CD8-positive, alpha-beta memory T cell (primary cell): ENCODE results near the gene ARHGAP45. TPM values are rescaled to one million over a fixed set of nuclear protein-coding genes. Genes with fewer than 3 reads are reported as not detected.

Experiments
- CTCF ChIA-PET: fragments of 350-600 bp; sonication (Branson Sonifier 250); formaldehyde crosslinking; loops from one replicate; lab custom pipeline; 2021; ENCODE audit warnings: antibody characterized with exemption; lab: Charles Lee
- POLR2A ChIA-PET: fragments of 350-600 bp; sonication (Branson Sonifier 250); formaldehyde crosslinking; loops from one replicate; lab custom pipeline; 2021; ENCODE audit warnings: antibody characterized with exemption; lab: Charles Lee
- DNase-seq, 5 donors: peaks; one replicate each; pipeline versions ENCODE4 v3.0.0 to v3.0.0-alpha.2; 2020 to 2022; ENCODE audit warnings: mixed read lengths in 1 of 5
- H3K27ac ChIP-seq: one replicate; pipeline ENCODE4 v1.7.0; 2013; ENCODE audit warnings: low read depth, mild to moderate bottlenecking, low read length, moderate library complexity
- H3K27me3 ChIP-seq: 2 replicates; pipeline ENCODE4 v1.7.0; 2013; ENCODE audit warnings: low read length, mild to moderate bottlenecking; ENCODE audit not compliant: insufficient read depth, poor library complexity, severe bottlenecking
- H3K36me3 ChIP-seq: 2 replicates; pipeline ENCODE4 v1.7.0; 2013; ENCODE audit warnings: mild to moderate bottlenecking, low read length, moderate library complexity; ENCODE audit not compliant: insufficient read depth
- H3K4me1 ChIP-seq: 2 replicates; pipeline ENCODE4 v1.7.0; 2013; ENCODE audit warnings: mild to moderate bottlenecking, low read length, moderate library complexity; ENCODE audit not compliant: insufficient read depth
- H3K4me3 ChIP-seq: 2 replicates; pipeline ENCODE4 v1.7.0; 2013; ENCODE audit warnings: mild to moderate bottlenecking, low read length
- H3K9me3 ChIP-seq: 2 replicates; pipeline ENCODE4 v1.7.0; 2013; ENCODE audit warnings: mild to moderate bottlenecking, low read length
- H3K27ac Mint-ChIP-seq, 8 donors: one replicate each; pipeline ENCODE4 v1.8.0; 2020 to 2021; ENCODE audit warnings: mixed read lengths in 8 of 8, mild to moderate bottlenecking in 6 of 8, inconsistent platforms in 3 of 8, moderate library complexity in 3 of 8
- H3K27me3 Mint-ChIP-seq, 2 donors: one replicate each; pipeline ENCODE4 v1.8.0; 2020 to 2021; ENCODE audit warnings: mixed read lengths in 2 of 2, mild to moderate bottlenecking in 1 of 2, moderate library complexity in 1 of 2
- H3K36me3 Mint-ChIP-seq, 3 donors: one replicate each; pipeline ENCODE4 v1.8.0; 2020 to 2021; ENCODE audit warnings: mixed read lengths in 3 of 3, inconsistent platforms in 1 of 3, mild to moderate bottlenecking in 1 of 3
- H3K4me1 Mint-ChIP-seq, 3 donors: one replicate each; pipeline ENCODE4 v1.8.0; 2020 to 2021; ENCODE audit warnings: mixed read lengths in 3 of 3, inconsistent platforms in 1 of 3, mild to moderate bottlenecking in 1 of 3
- H3K4me3 Mint-ChIP-seq, 7 donors: one replicate each; pipeline ENCODE4 v1.8.0; 2020 to 2021; ENCODE audit warnings: mixed read lengths in 7 of 7, mild to moderate bottlenecking in 6 of 7, moderate library complexity in 4 of 7, inconsistent platforms in 2 of 7
- H3K9me3 Mint-ChIP-seq, 5 donors: one replicate each; pipeline ENCODE4 v1.8.0; 2020 to 2022; ENCODE audit warnings: mixed read lengths in 5 of 5, mild to moderate bottlenecking in 3 of 5, moderate library complexity in 2 of 5, inconsistent platforms in 1 of 5
- polyA plus RNA-seq: library from polyadenylated mRNA; unstranded; fragments of 300-500 nt; fragmentation: Illumina TruSeq; gene quantifications from one replicate; pipeline ENCODE4 v1.2.3, GENCODE V29; 2021
- total RNA-seq, 2 experiments: library from RNA; stranded (reverse); gene quantifications; one replicate each; pipeline ENCODE4 v1.2.3, GENCODE V29; 2021

Gene ARHGAP45
- total and polyA plus RNA-seq, 3 experiments from 2014 or later: 212 to 478 (median 220) TPM

- Histone ChIP-seq H3K4me1 (peaks cover 71% of the 10 kb centered on the region), H3K36me3 (peaks cover 31% of the 10 kb centered on the region), H3K27me3 (no peaks in the 10 kb centered on the region), H3K9me3 (no peaks in the 10 kb centered on the region), H3K27ac (peak overlapping the region; percentile 90), H3K4me3 (peak overlapping the region; percentile 81)
- Mint-ChIP-seq H3K27ac (peak overlapping the region; percentile 81 to 100 (median 98)), H3K9me3 (no peaks in the 10 kb centered on the region), H3K4me3 (peak overlapping the region; percentile 87 to 100 (median 96)), H3K36me3 (peaks cover 13 to 54% (median 15%) of the 10 kb centered on the region in 3 donors), H3K4me1 (peaks cover 41 to 69% (median 56%) of the 10 kb centered on the region in 3 donors), H3K27me3 (no peaks in the 10 kb centered on the region)
- DNase-seq: peak; percentile 64 to 83 (median 77)
- CTCF ChIA-PET: interaction anchor here (4.9 to 12.8 kb wide), 3 partner anchors 13 to 40 kb away, joined by 62 to 264 read pairs (median 135); partner anchors contain the start of gene CNN2
- POLR2A ChIA-PET: interaction anchor here (0.6 to 17.4 kb wide), 5 partner anchors 13 to 206 kb away, joined by 3 to 737 read pairs (median 4); partner anchors contain the start of genes CNN2 and FAM174C
These were observed 2.2 kb downstream of the ARHGAP45 start for GRCh38 chr19:1069009-1069779.

GRCh38 chr19:1070576-1070930 lies 3.6 kb downstream of the ARHGAP45 start:
- Histone ChIP-seq H3K36me3 (peaks cover 39% of the 10 kb centered on the region), H3K4me1 (peaks cover 67% of the 10 kb centered on the region), H3K4me3 (no peak overlapping the region), H3K27ac (no peak overlapping the region), H3K9me3 (no peaks in the 10 kb centered on the region), H3K27me3 (no peaks in the 10 kb centered on the region)
- Mint-ChIP-seq H3K36me3 (peaks cover 15 to 58% (median 17%) of the 10 kb centered on the region in 3 donors), H3K9me3 (no peaks in the 10 kb centered on the region), H3K4me1 (peaks cover 37 to 60% (median 47%) of the 10 kb centered on the region in 3 donors), H3K27ac (peak overlapping the region in 2 of 8 donors; percentile 61 to 85), H3K27me3 (peaks cover 0 to 2% of the 10 kb centered on the region in 2 donors), H3K4me3 (peak overlapping the region in 4 of 7 donors; percentile 16 to 96 (median 74))
- CTCF ChIA-PET: interaction anchor here (12.8 kb wide), 1 partner anchor 17 kb away, joined by 135 read pairs; no protein-coding TSS in a partner anchor
- POLR2A ChIA-PET: interaction anchor here (0.6 to 17.4 kb wide), 5 partner anchors 12 to 205 kb away, joined by 3 to 737 read pairs (median 4); partner anchors contain the start of genes ABCA7 and FAM174C
- peak in 1 of 5 donors; percentile 27 for DNase-seq

DNA sequence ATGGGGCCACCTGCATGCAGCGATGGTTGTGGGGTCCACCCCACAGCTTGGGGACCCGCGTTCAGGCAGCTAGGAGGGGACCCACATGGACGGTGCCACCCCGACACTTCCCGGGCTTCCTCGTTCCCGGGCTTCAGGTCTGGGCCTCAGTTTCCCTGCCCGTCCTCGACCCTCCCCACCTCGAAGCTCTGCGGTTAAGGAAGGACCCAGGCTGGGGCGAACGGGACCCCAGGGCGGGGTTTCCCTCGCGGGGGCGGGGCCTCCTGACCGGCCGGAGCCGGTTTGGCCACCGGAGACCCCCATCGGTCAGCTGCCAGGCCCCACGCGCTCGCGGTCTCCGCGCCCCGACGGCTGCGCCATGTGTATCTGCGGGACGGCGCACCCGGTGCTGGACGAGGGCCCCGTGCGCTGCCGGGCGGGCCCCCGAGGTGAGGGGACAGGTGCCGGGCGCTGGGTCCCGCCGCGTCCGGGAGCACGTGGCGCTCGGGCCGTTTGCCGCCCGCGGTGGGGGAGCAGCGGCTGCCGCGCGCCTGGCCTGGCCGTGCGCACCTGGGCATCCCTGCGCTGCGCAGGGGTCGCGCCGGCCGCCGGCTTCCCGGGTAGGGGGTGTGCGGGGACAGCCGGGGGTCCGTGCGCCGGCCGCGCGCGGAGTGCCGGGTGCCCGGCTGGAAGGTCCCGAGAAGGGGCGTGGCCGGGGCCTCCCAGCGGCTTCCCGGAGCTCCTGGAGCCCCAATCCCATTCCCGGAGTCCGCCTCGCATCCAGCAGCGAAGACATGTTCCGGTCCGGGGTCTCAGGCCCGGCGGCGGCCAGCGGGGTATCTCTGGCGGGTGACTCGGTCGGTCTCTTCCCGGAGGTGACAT lies 4.2 kb downstream of the ARHGAP45 start:
- H3K4me3 ChIP-seq: no peak overlapping the region
- Mint-ChIP-seq H3K36me3 (peaks cover 21 to 64% (median 22%) of the 10 kb centered on the region in 3 donors), H3K9me3 (no peaks in the 10 kb centered on the region), H3K4me3 (peak overlapping the region; percentile 45 to 89 (median 65)), H3K4me1 (peaks cover 41 to 60% (median 48%) of the 10 kb centered on the region in 3 donors), H3K27me3 (peaks cover 0 to 4% of the 10 kb centered on the region in 2 donors), H3K27ac (peak overlapping the region in 6 of 8 donors; percentile 59 to 100 (median 82))
- no peaks in the 10 kb centered on the region for H3K9me3 ChIP-seq
- peak in 2 of 5 donors; percentile 13 to 47 for DNase-seq
- no peak overlapping the region for H3K27ac ChIP-seq
- H3K27me3 ChIP-seq: no peaks in the 10 kb centered on the region
- peaks cover 67% of the 10 kb centered on the region for H3K4me1 ChIP-seq
- ChIA-PET CTCF (interaction anchor here (12.8 kb wide), 1 partner anchor 16 kb away, joined by 135 read pairs; no protein-coding TSS in a partner anchor), POLR2A (interaction anchor here (0.6 to 17.4 kb wide), 4 partner anchors 12 to 39 kb away, joined by 3 to 737 read pairs (median 5); partner anchors contain the start of gene ABCA7)
- peaks cover 45% of the 10 kb centered on the region for H3K36me3 ChIP-seq

DNA sequence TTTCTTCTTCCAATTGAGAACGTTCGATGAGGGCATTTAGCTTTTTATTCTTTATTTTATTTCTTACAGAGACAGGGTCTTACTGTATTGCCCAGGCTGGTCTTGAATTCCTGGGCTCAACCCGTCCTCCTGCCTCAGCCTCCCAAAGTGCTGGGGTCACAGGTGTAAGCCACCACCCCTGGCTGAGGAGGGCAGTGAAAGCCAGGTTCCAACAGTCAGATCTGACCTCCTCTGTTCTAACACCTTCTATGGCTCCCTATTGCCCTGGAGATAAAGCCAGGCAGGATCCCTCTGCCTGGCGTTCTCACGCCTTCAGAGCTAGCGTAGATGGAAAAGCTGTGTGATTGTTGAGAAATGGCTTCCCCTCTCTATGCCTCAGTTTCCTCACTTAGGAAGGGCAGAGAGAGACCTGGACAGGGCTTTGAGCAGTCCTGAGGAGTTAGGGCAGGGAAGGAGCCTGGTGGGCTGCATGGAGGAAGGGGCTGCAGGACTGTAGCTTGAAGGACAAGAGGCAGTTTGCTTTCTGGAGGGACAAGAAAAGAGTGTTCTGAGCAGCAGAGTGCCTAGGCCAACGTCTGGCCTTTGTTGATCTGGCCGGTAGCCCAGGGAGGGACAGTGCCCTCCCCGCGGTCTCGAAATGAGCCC lies 5.5 kb downstream of the ARHGAP45 start:
- no peaks in the 10 kb centered on the region for H3K9me3 ChIP-seq
- no peak overlapping the region for H3K27ac ChIP-seq
- H3K9me3 Mint-ChIP-seq: no peaks in the 10 kb centered on the region
- peak overlapping the region; percentile 13 to 89 (median 65) for H3K4me3 Mint-ChIP-seq
- peaks cover 0 to 6% of the 10 kb centered on the region in 2 donors for H3K27me3 Mint-ChIP-seq
- CTCF ChIA-PET: interaction anchor here (0.6 to 12.8 kb wide), 4 partner anchors 15 to 209 kb away, joined by 3 to 135 read pairs (median 4); no protein-coding TSS in a partner anchor
- H3K36me3 Mint-ChIP-seq: peaks cover 25 to 74% (median 25%) of the 10 kb centered on the region in 3 donors
- no peaks in the 10 kb centered on the region for H3K27me3 ChIP-seq
- peaks cover 47% of the 10 kb centered on the region for H3K36me3 ChIP-seq
- POLR2A ChIA-PET: interaction anchor here (17.4 kb wide), 1 partner anchor 10 kb away, joined by 737 read pairs; no protein-coding TSS in a partner anchor
- no peak overlapping the region for H3K4me3 ChIP-seq
- no peak for DNase-seq
- peaks cover 45 to 64% (median 56%) of the 10 kb centered on the region in 3 donors for H3K4me1 Mint-ChIP-seq
- peak overlapping the region; percentile 59 to 100 (median 84) for H3K27ac Mint-ChIP-seq
- peaks cover 72% of the 10 kb centered on the region for H3K4me1 ChIP-seq

DNA sequence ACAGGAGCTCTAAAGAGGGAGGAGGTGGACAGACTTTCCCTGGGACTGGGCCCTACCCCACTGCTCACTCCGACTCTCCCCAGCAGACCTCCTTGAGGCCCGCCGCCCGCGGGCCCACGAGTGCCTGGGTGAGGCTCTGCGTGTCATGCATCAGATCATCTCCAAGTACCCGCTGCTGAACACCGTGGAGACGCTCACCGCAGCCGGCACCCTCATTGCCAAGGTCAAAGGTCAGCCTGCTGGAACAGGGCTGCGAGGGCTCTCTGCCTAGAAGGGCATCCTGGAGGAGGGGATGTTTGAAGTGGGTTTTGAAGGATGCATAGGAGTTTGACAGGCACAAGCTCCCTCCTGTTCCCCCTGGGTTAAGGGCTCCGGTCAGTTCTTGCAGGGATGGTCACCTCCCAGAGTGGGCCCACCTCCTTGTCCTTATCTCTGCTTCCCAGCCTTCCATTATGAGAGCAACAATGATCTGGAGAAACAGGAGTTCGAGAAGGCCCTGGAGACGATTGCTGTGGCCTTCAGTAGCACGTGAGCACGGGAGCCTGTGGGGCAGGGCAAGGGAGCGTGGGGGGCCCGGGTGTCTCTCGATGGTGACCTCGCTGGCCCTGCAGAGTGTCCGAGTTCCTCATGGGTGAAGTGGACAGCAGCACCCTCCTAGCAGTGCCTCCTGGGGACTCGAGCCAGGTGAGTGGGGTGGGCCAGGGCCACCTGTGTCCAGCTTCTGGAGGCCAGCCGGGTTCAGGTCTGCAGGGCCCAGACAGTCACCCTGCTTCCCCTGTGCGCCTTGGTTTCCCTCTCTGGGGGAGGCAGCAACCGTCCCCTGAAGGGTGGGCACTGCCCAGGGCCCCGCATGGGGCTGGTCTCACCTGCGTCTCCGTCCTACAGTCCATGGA lies 6.3 kb downstream of the ARHGAP45 start:
- H3K27ac Mint-ChIP-seq: peak overlapping the region in 7 of 8 donors; percentile 12 to 100 (median 83)
- Histone ChIP-seq H3K27ac (peak overlapping the region; percentile 54), H3K4me1 (peaks cover 77% of the 10 kb centered on the region), H3K27me3 (no peaks in the 10 kb centered on the region), H3K36me3 (peaks cover 47% of the 10 kb centered on the region), H3K4me3 (no peak overlapping the region), H3K9me3 (no peaks in the 10 kb centered on the region)
- ChIA-PET CTCF (interaction anchor here (0.6 to 18.7 kb wide), 5 partner anchors 7 to 171 kb away, joined by 3 to 264 read pairs (median 7); partner anchors contain the start of gene ARHGAP45), POLR2A (interaction anchor here (4.5 to 18.2 kb wide), 4 partner anchors 2 to 44 kb away, joined by 22 to 737 read pairs (median 440); partner anchors contain the start of genes ABCA7, ARHGAP45 and CNN2)
- H3K36me3 Mint-ChIP-seq: peaks cover 25 to 75% (median 25%) of the 10 kb centered on the region in 3 donors
- peaks cover 47 to 71% (median 58%) of the 10 kb centered on the region in 3 donors for H3K4me1 Mint-ChIP-seq
- peaks cover 0 to 6% of the 10 kb centered on the region in 2 donors for H3K27me3 Mint-ChIP-seq
- H3K4me3 Mint-ChIP-seq: peak overlapping the region in 6 of 7 donors; percentile 29 to 76 (median 46)
- DNase-seq: peak in 2 of 5 donors; percentile 53
- H3K9me3 Mint-ChIP-seq: no peaks in the 10 kb centered on the region

GRCh38 chr19:1073956-1074517 lies 7.1 kb downstream of the ARHGAP45 start:
- peaks cover 47% of the 10 kb centered on the region for H3K36me3 ChIP-seq
- H3K4me1 ChIP-seq: peaks cover 78% of the 10 kb centered on the region
- CTCF ChIA-PET: interaction anchor here (0.9 to 18.7 kb wide), 6 partner anchors 8 to 170 kb away, joined by 3 to 264 read pairs (median 6); partner anchors contain the start of genes ARHGAP45 and ATP5F1D

More at GRCh38 chr19:1073956-1074517, 7.1 kb downstream of the ARHGAP45 start:
- H3K27ac ChIP-seq: peak overlapping the region; percentile 54
- H3K27me3 ChIP-seq: no peaks in the 10 kb centered on the region
- Mint-ChIP-seq H3K9me3 (no peaks in the 10 kb centered on the region), H3K4me1 (peaks cover 42 to 68% (median 54%) of the 10 kb centered on the region in 3 donors), H3K27ac (peak overlapping the region; percentile 35 to 100 (median 88)), H3K27me3 (peaks cover 0 to 6% of the 10 kb centered on the region in 2 donors), H3K36me3 (peaks cover 20 to 72% (median 20%) of the 10 kb centered on the region in 3 donors), H3K4me3 (peak overlapping the region; percentile 50 to 90 (median 70))
- peak overlapping the region; percentile 34 for H3K4me3 ChIP-seq
- peak in 1 of 5 donors; percentile 61 for DNase-seq
- H3K9me3 ChIP-seq: no peaks in the 10 kb centered on the region
- POLR2A ChIA-PET: interaction anchor here (0.8 to 18.2 kb wide), 13 partner anchors 2 to 201 kb away, joined by 3 to 737 read pairs (median 8); partner anchors contain the start of genes ABCA7, ARHGAP45, CIRBP and CNN2
